IMR-90 (cell line): ENCODE measurements around the gene CLEC7A.

Source experiments
- CEBPB ChIP-seq: IDR thresholded peaks from 2 replicates; pipeline ENCODE4 v1.6.1; 2012; ENCODE audit warnings: low read depth, low read length, improper control_type of control experiment
- FOS ChIP-seq: fragments of 150-350 bp; IDR thresholded peaks from 2 replicates; pipeline ENCODE4 v1.6.1; 2016; ENCODE audit warnings: low read depth, low read length
- MAZ ChIP-seq: IDR thresholded peaks from 2 replicates; pipeline ENCODE4 v1.6.1; 2012; ENCODE audit warnings: low read depth, mild to moderate bottlenecking, low read length, improper control_type of control experiment, moderate library complexity, borderline replicate concordance
- POLR2A ChIP-seq: IDR thresholded peaks from 2 replicates; pipeline ENCODE4 v1.6.1; 2012; ENCODE audit warnings: mild to moderate bottlenecking, low read depth, low read length
- RAD21 ChIP-seq: IDR thresholded peaks from 2 replicates; pipeline ENCODE4 v1.6.1; 2012; ENCODE audit warnings: low read length, improper control_type of control experiment
- RCOR1 ChIP-seq: IDR thresholded peaks from 2 replicates; pipeline ENCODE4 v1.6.1; 2012; ENCODE audit warnings: mild to moderate bottlenecking, low read length, improper control_type of control experiment; ENCODE audit not compliant: insufficient replicate concordance
- RFX5 ChIP-seq: IDR thresholded peaks from 2 replicates; pipeline ENCODE4 v1.8.0; 2012; ENCODE audit warnings: low read depth, mild to moderate bottlenecking, low read length, moderate library complexity
- SMC3 ChIP-seq: fragments of 150-350 bp; IDR thresholded peaks from 2 replicates; pipeline ENCODE4 v1.6.1; 2016; ENCODE audit warnings: low read depth, mild to moderate bottlenecking, antibody characterized with exemption, low read length, moderate library complexity
- USF2 ChIP-seq: fragments of 150-350 bp; IDR thresholded peaks from 2 replicates; pipeline ENCODE4 v1.6.1; 2017; ENCODE audit warnings: mild to moderate bottlenecking, antibody characterized with exemption, low read length, low read depth
- TF ChIP-seq, protein P1 (sequence below): conservative IDR thresholded peaks from 2 replicates; pipeline ENCODE4 v1.5.1; 2012; ENCODE audit warnings: mild to moderate bottlenecking, low read depth, low read length, improper control_type of control experiment

DNA sequence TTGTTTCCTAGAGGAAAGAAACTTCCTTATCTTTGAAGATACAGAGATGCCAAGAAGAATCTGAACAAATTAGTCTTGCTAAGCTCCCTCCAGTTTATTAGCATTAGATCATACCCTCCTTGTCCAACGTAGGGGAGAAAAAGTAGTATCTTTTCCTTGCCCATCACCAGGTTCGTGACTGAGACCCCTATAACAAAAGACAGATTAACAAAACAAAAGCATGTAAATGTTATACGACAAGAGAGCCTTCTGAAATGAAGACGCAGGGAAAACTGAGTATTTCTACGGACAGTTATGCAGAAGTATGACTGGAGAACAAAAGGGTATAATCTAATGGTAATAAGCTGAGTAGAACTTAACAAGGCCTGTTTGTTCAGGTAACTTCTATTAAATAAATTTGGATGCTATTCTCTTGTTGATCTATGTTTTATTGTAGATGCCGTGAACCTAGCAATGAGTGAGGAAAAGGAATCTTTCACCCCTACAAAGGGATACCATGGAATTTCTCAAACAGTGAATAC is 2.9 kb upstream of the CLEC7A start:
- no peak for TF ChIP-seq POLR2A
- TF ChIP-seq, protein P1, sequence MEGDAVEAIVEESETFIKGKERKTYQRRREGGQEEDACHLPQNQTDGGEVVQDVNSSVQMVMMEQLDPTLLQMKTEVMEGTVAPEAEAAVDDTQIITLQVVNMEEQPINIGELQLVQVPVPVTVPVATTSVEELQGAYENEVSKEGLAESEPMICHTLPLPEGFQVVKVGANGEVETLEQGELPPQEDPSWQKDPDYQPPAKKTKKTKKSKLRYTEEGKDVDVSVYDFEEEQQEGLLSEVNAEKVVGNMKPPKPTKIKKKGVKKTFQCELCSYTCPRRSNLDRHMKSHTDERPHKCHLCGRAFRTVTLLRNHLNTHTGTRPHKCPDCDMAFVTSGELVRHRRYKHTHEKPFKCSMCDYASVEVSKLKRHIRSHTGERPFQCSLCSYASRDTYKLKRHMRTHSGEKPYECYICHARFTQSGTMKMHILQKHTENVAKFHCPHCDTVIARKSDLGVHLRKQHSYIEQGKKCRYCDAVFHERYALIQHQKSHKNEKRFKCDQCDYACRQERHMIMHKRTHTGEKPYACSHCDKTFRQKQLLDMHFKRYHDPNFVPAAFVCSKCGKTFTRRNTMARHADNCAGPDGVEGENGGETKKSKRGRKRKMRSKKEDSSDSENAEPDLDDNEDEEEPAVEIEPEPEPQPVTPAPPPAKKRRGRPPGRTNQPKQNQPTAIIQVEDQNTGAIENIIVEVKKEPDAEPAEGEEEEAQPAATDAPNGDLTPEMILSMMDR: no peak
- TF ChIP-seq RAD21: no peak
- no peak for TF ChIP-seq SMC3
- no peak for TF ChIP-seq MAZ
- no peak for TF ChIP-seq RCOR1
- TF ChIP-seq FOS: no peak
- no peak for TF ChIP-seq CEBPB
- no peak for TF ChIP-seq RFX5
- TF ChIP-seq USF2: no peak
